ENCODE data around the gene CELF1.

DNA sequence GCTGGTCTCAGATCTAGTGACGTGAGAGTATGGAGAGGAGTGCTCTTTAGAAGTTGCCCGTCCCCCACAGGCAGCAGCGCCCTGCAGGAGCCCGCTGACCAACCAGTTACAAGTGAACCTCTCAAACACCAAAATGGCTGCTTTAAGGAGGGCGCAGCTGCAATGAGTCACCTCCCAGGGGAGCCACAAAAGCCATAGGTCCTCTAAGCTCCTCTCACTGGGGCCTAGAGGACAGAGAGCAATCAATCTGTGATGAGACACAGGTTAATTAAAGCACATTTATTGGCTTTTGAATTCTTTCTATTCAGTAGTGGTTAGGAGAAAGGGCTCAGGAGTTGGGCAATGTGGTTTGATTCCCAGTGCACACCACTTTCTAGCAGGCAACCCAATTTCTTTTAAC lies 88.4 kb downstream of the CELF1 start:
- TF ChIP-seq, protein P1, sequence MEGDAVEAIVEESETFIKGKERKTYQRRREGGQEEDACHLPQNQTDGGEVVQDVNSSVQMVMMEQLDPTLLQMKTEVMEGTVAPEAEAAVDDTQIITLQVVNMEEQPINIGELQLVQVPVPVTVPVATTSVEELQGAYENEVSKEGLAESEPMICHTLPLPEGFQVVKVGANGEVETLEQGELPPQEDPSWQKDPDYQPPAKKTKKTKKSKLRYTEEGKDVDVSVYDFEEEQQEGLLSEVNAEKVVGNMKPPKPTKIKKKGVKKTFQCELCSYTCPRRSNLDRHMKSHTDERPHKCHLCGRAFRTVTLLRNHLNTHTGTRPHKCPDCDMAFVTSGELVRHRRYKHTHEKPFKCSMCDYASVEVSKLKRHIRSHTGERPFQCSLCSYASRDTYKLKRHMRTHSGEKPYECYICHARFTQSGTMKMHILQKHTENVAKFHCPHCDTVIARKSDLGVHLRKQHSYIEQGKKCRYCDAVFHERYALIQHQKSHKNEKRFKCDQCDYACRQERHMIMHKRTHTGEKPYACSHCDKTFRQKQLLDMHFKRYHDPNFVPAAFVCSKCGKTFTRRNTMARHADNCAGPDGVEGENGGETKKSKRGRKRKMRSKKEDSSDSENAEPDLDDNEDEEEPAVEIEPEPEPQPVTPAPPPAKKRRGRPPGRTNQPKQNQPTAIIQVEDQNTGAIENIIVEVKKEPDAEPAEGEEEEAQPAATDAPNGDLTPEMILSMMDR (IDR thresholded peaks at IDR 0.05) = no peak
- TF ChIP-seq POLR2AphosphoS5 (IDR thresholded peaks at IDR 0.05) (no peak), POLR2A (IDR thresholded peaks at IDR 0.05) (no peak)
